ENCODE data around the gene POMT1. TPM values are rescaled to one million over a fixed set of nuclear protein-coding genes. Genes with fewer than 3 reads are reported as not detected.

Gene POMT1
- total and polyA plus RNA-seq, 2 of the 8 experiments (the other 6 are each of a cell fraction or from before 2014, with no cell fraction given) = 22.3 to 33.2 TPM

DNA sequence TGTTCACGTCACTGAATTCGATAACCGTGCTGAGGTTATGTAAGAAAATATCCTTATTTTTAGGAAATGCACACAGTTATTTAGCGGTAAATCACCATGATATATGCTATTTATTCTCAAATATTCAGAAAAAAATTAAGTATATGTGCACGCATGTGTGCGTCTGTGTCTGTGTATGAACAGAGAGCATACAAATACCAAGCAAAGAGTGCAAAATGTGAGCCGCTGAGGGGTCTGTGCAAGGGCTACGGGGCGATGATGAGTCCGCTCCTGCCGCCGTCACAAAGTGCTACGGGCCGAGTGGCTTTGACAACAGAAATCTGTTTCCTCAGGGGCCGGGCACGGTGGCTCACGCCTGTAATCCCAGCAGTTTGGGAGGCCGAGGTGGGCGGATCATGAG is 35.2 kb downstream of the POMT1 start:
- no peak for TF ChIP-seq SUZ12 (IDR thresholded peaks at IDR 0.05; ENCODE audit: low read length)
- TF ChIP-seq, protein P1, sequence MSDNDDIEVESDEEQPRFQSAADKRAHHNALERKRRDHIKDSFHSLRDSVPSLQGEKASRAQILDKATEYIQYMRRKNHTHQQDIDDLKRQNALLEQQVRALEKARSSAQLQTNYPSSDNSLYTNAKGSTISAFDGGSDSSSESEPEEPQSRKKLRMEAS (IDR thresholded peaks at IDR 0.05) = no peak
- TF ChIP-seq RNF2 (IDR thresholded peaks at IDR 0.05; ENCODE audit: borderline replicate concordance, low read depth, low read length, missing control alignments, poor library complexity, severe bottlenecking) = no peak
- no peak for TF ChIP-seq POLR2AphosphoS5 (IDR thresholded peaks at IDR 0.05; ENCODE audit: low read depth, low read length)
- TF ChIP-seq CHD1 (IDR thresholded peaks at IDR 0.05; ENCODE audit: low read depth, low read length) = no peak
- TF ChIP-seq TBP (IDR thresholded peaks at IDR 0.05; ENCODE audit: low read depth, low read length) = no peak
- TF ChIP-seq SIX5 (IDR thresholded peaks at IDR 0.05; ENCODE audit: low read depth, low read length) = no peak
- no peak for TF ChIP-seq CHD2 (IDR thresholded peaks at IDR 0.05; ENCODE audit: low read length)
- TF ChIP-seq JUN (IDR thresholded peaks at IDR 0.05; ENCODE audit: low read depth, low read length) = no peak
- TF ChIP-seq SP1 (IDR thresholded peaks at IDR 0.05; ENCODE audit: low read depth, low read length) = no peak
- TF ChIP-seq, protein P2, sequence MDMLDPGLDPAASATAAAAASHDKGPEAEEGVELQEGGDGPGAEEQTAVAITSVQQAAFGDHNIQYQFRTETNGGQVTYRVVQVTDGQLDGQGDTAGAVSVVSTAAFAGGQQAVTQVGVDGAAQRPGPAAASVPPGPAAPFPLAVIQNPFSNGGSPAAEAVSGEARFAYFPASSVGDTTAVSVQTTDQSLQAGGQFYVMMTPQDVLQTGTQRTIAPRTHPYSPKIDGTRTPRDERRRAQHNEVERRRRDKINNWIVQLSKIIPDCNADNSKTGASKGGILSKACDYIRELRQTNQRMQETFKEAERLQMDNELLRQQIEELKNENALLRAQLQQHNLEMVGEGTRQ (IDR thresholded peaks at IDR 0.05; ENCODE audit: low read length) = no peak
- TF ChIP-seq CBX8 (IDR thresholded peaks at IDR 0.05; ENCODE audit: borderline replicate concordance, low read depth, low read length) = no peak
- H3K36me3 ChIP-seq (ENCODE audit: control insufficient read depth in 2 of 4, insufficient read depth in 4 of 4, low read length in 3 of 4) = no peaks in the 10 kb centered on the region
- no peak overlapping the region for H2BK15ac ChIP-seq (ENCODE audit: low read length)
- H2BK20ac ChIP-seq (ENCODE audit: low read length) = no peak overlapping the region
- H4K8ac ChIP-seq (ENCODE audit: extremely low read depth, insufficient read depth, low read length) = no peak overlapping the region
- no peak overlapping the region for H3K9ac ChIP-seq (replicated peaks in 1 of 4; ENCODE audit: extremely low read depth in 1 of 4, low read depth in 3 of 4, low read length in 3 of 4)
- no peak overlapping the region for H2AK5ac ChIP-seq (ENCODE audit: low read depth, low read length)
- H2BK12ac ChIP-seq (ENCODE audit: low read depth, low read length) = no peak overlapping the region
- H3K4ac ChIP-seq (replicated peaks; ENCODE audit: insufficient read length, low read depth, low read length) = no peak overlapping the region
- no peak overlapping the region for H2AFZ ChIP-seq (ENCODE audit: low read length)
- no peak overlapping the region for H4K5ac ChIP-seq (ENCODE audit: insufficient read length, low read depth, low read length)
- no peaks in the 10 kb centered on the region for H3K4me1 ChIP-seq (replicated peaks in 1 of 4; ENCODE audit: control insufficient read depth in 3 of 4, insufficient read depth in 4 of 4, low read length in 3 of 4)
- ChIA-PET POLR2A (ENCODE audit: partially characterized antibody) (no interaction called here), CTCF (ENCODE audit: partially characterized antibody) (no interaction called here)
- H3K23me2 ChIP-seq (ENCODE audit: low read depth, low read length) = no peaks in the 10 kb centered on the region
- DNase-seq (ENCODE audit: low read depth in 1 of 2, low spot score in 2 of 2) = no peak
- no peak overlapping the region for H3K27ac ChIP-seq (ENCODE audit: low read depth, low read length)
- H3K18ac ChIP-seq (ENCODE audit: extremely low read depth, low read length) = no peak overlapping the region
- no peak overlapping the region for H3K4me3 ChIP-seq (ENCODE audit: extremely low read depth in 1 of 4, insufficient read depth in 2 of 4, low read depth in 3 of 4, low read length in 4 of 4)
- no peak overlapping the region for H2BK120ac ChIP-seq (replicated peaks; ENCODE audit: low read depth, low read length)
- H3K14ac ChIP-seq (ENCODE audit: insufficient read length) = no peak overlapping the region
- H3K79me1 ChIP-seq (ENCODE audit: low read depth, low read length) = no peaks in the 10 kb centered on the region
- H3K56ac ChIP-seq (replicated peaks; ENCODE audit: insufficient read length, low read depth, low read length) = no peak overlapping the region
- no peak overlapping the region for H2BK5ac ChIP-seq (ENCODE audit: low read depth, low read length)
- H3K9me3 ChIP-seq (ENCODE audit: insufficient read depth in 2 of 2, low read depth in 1 of 2, low read length in 1 of 2) = peaks cover 8 to 13% of the 10 kb centered on the region in 2 experiments
- H3K79me2 ChIP-seq (ENCODE audit: control insufficient read depth in 1 of 2, insufficient read depth in 2 of 2, low read length in 2 of 2) = no peaks in the 10 kb centered on the region
- FAIRE-seq = no peak
- H4K20me1 ChIP-seq (replicated peaks in 1 of 2; ENCODE audit: control insufficient read depth in 1 of 2, insufficient read depth in 2 of 2, low read length in 2 of 2) = no peaks in the 10 kb centered on the region
- H3K27me3 ChIP-seq (replicated peaks in 1 of 4; ENCODE audit: control insufficient read depth in 3 of 4, extremely low read depth in 1 of 4, insufficient read depth in 3 of 4, low read length in 3 of 4) = no peaks in the 10 kb centered on the region
- H3K23ac ChIP-seq (ENCODE audit: insufficient read length) = no peak overlapping the region
- no peak overlapping the region for H4K91ac ChIP-seq (replicated peaks; ENCODE audit: insufficient read length, low read length)
- WGBS, 2 experiments (ENCODE audit: extremely low coverage in 1 of 2, insufficient coverage in 1 of 2, insufficient read length in 1 of 2, insufficient replicate concordance in 2 of 2, low coverage in 1 of 2, low lambda C conversion rate in 2 of 2, missing lambda C conversion rate in 1 of 2) = 90% methylated on average over 19 of the region's 19 CpGs; no CpG with 5 or more reads in 1 of the 2 experiments
- no peak overlapping the region for H3K4me2 ChIP-seq (ENCODE audit: insufficient read depth in 1 of 2, low read depth in 2 of 2, low read length in 2 of 2)
